Mesodermal cell (in vitro differentiated cells): ENCODE results near the gene CDH23.

Experiments used
- H3K27ac ChIP-seq: 2 replicates; pipeline ENCODE4 v1.7.0; 2013; ENCODE audit warnings: mild to moderate bottlenecking, low read depth, low read length, moderate library complexity; ENCODE audit not compliant: severe bottlenecking
- H3K36me3 ChIP-seq: 2 replicates; pipeline ENCODE4 v1.7.1; 2013; ENCODE audit warnings: mild to moderate bottlenecking, low read length, moderate library complexity; ENCODE audit not compliant: control insufficient read depth, insufficient read depth
- H3K4me1 ChIP-seq: one replicate; pipeline ENCODE4 v1.7.1; 2013; ENCODE audit warnings: mild to moderate bottlenecking, low read length; ENCODE audit not compliant: insufficient read depth, control insufficient read depth, poor library complexity, severe bottlenecking
- H3K4me3 ChIP-seq: 2 replicates; pipeline ENCODE4 v1.7.0; 2013; ENCODE audit warnings: low read length, control low read depth, mild to moderate bottlenecking; ENCODE audit not compliant: insufficient read depth, poor library complexity, severe bottlenecking; ENCODE audit errors: extremely low read depth
- H3K9me3 ChIP-seq: 2 replicates; pipeline ENCODE4 v1.7.1; 2013; ENCODE audit warnings: mild to moderate bottlenecking, low read length, moderate library complexity; ENCODE audit not compliant: control insufficient read depth
- WGBS, 2 experiments: methylation state at CpG; one replicate each; pipeline ENCODE4 v1.1.5; 2013; ENCODE audit warnings: missing lambda C conversion rate in 2 of 2; ENCODE audit not compliant: insufficient coverage in 2 of 2; 5-methylcytosine and 5-hydroxymethylcytosine counted together

CDH23 gene

GRCh38 chr10:71789871-71790270 is 393.2 kb downstream of the CDH23 start:
- Histone ChIP-seq H3K36me3 (no peaks in the 10 kb centered on the region), H3K27ac (no peak overlapping the region), H3K4me3 (no peak overlapping the region), H3K4me1 (no peaks in the 10 kb centered on the region), H3K9me3 (no peaks in the 10 kb centered on the region)
- WGBS, 2 experiments, result 76 to 94% methylated on average over 4 of the region's 10 CpGs

GRCh38 chr10:71790749-71791440 is 394.2 kb downstream of the CDH23 start:
- H3K27ac ChIP-seq, result no peak overlapping the region
- H3K4me1 ChIP-seq, result no peaks in the 10 kb centered on the region
- 86 to 90% methylated on average over 14 to 16 of the region's 17 CpGs for WGBS, 2 experiments
- no peaks in the 10 kb centered on the region for H3K9me3 ChIP-seq
- no peaks in the 10 kb centered on the region for H3K36me3 ChIP-seq
- no peak overlapping the region for H3K4me3 ChIP-seq

GRCh38 chr10:71795248-71795647 is 398.5 kb downstream of the CDH23 start:
- Histone ChIP-seq H3K27ac (no peak overlapping the region), H3K4me1 (no peaks in the 10 kb centered on the region), H3K4me3 (no peak overlapping the region), H3K9me3 (no peaks in the 10 kb centered on the region), H3K36me3 (no peaks in the 10 kb centered on the region)
- 10 to 11% methylated on average over 2 of the region's 2 CpGs for whole genome bisulfite sequencing, 2 experiments

- H3K9me3 ChIP-seq, result no peaks in the 10 kb centered on the region
- no peaks in the 10 kb centered on the region for H3K4me1 ChIP-seq
- no peaks in the 10 kb centered on the region for H3K36me3 ChIP-seq
- no peak overlapping the region for H3K4me3 ChIP-seq
- WGBS, 2 experiments, result 84 to 87% methylated on average over 4 to 5 of the region's 7 CpGs
- H3K27ac ChIP-seq, result no peak overlapping the region
Observed at GRCh38 chr10:71796749-71797405, 400.2 kb downstream of the CDH23 start.

GRCh38 chr10:71797533-71798307 is 401.0 kb downstream of the CDH23 start:
- Histone ChIP-seq H3K27ac (no peak overlapping the region), H3K36me3 (no peaks in the 10 kb centered on the region), H3K4me3 (no peak overlapping the region), H3K4me1 (no peaks in the 10 kb centered on the region), H3K9me3 (no peaks in the 10 kb centered on the region)
- 81 to 83% methylated on average over 8 to 10 of the region's 10 CpGs for WGBS, 2 experiments

- Histone ChIP-seq H3K4me1 (no peaks in the 10 kb centered on the region), H3K9me3 (no peaks in the 10 kb centered on the region), H3K36me3 (no peaks in the 10 kb centered on the region), H3K4me3 (no peak overlapping the region), H3K27ac (no peak overlapping the region)
- 85 to 86% methylated on average over 6 of the region's 6 CpGs for WGBS, 2 experiments
Observed at GRCh38 chr10:71798308-71798624, 401.5 kb downstream of the CDH23 start.

GRCh38 chr10:71799112-71799511 is 402.4 kb downstream of the CDH23 start:
- Histone ChIP-seq H3K4me1 (no peaks in the 10 kb centered on the region), H3K4me3 (no peak overlapping the region), H3K36me3 (no peaks in the 10 kb centered on the region), H3K9me3 (no peaks in the 10 kb centered on the region), H3K27ac (no peak overlapping the region)
- 73 to 77% methylated on average over 9 to 10 of the region's 10 CpGs for WGBS, 2 experiments

GRCh38 chr10:71799608-71800453 is 403.1 kb downstream of the CDH23 start:
- Histone ChIP-seq H3K36me3 (no peaks in the 10 kb centered on the region), H3K27ac (no peak overlapping the region), H3K4me3 (no peak overlapping the region), H3K4me1 (no peaks in the 10 kb centered on the region), H3K9me3 (no peaks in the 10 kb centered on the region)
- 72 to 74% methylated on average over 3 of the region's 3 CpGs for WGBS, 2 experiments

- 97 to 98% methylated on average over 7 to 8 of the region's 9 CpGs for WGBS, 2 experiments
- Histone ChIP-seq H3K4me1 (no peaks in the 10 kb centered on the region), H3K9me3 (no peaks in the 10 kb centered on the region), H3K36me3 (no peaks in the 10 kb centered on the region), H3K4me3 (no peak overlapping the region), H3K27ac (no peak overlapping the region)
Observed at GRCh38 chr10:71801361-71801760, 404.6 kb downstream of the CDH23 start.

- WGBS, 2 experiments, result 93 to 96% methylated on average over 6 of the region's 6 CpGs
Observed at GRCh38 chr10:71802235-71802634, 405.5 kb downstream of the CDH23 start.

More at GRCh38 chr10:71802235-71802634, 405.5 kb downstream of the CDH23 start:
- H3K27ac ChIP-seq, result no peak overlapping the region
- H3K9me3 ChIP-seq, result no peaks in the 10 kb centered on the region
- H3K4me1 ChIP-seq, result no peaks in the 10 kb centered on the region
- no peak overlapping the region for H3K4me3 ChIP-seq
- no peaks in the 10 kb centered on the region for H3K36me3 ChIP-seq
